K562 (cell line): ENCODE results near the gene TMEM208. TPM values are rescaled to one million over a fixed set of nuclear protein-coding genes. Genes with fewer than 3 reads are reported as not detected.

ENCODE experiments used
- CEBPZ ChIP-seq: fragments of 150-350 bp; IDR thresholded peaks from 2 replicates; pipeline ENCODE4 v1.6.1; 2014; ENCODE audit warnings: low read depth, mild to moderate bottlenecking, low read length, borderline replicate concordance
- CHD1 ChIP-seq: fragments of 200-600 bp; sonication (generic); IDR thresholded peaks from one replicate; pipeline ENCODE4 v1.6.1; 2012; ENCODE audit warnings: mild to moderate bottlenecking, moderate library complexity, low read length, inconsistent platforms
- CREM ChIP-seq: IDR thresholded peaks from 2 replicates; pipeline ENCODE4 v1.6.1; 2014; ENCODE audit warnings: antibody characterized with exemption, low read depth
- CUX1 ChIP-seq: fragments of 200-800 bp; sonication (Bioruptor generic); IDR thresholded peaks from 2 replicates; pipeline ENCODE4 v1.6.1; 2016; ENCODE audit warnings: missing genetic modification characterization, missing compliant biosample characterization
- E2F1 ChIP-seq: sonication (generic); formaldehyde crosslinking; IDR thresholded peaks from 2 replicates; pipeline ENCODE4 v1.8.1; 2023; ENCODE audit warnings: mild to moderate bottlenecking, missing genetic modification reagents, moderate library complexity
- NFE2 ChIP-seq: IDR thresholded peaks from 2 replicates; pipeline ENCODE4 v1.6.1; 2014; ENCODE audit warnings: antibody characterized with exemption, low read depth
- PHB ChIP-seq: fragments of 250-450 bp; sonication (Bioruptor Pico); IDR thresholded peaks from 2 replicates; pipeline ENCODE4 v1.5.0; 2021
- RBM22 ChIP-seq: fragments of 200-400 bp; formaldehyde crosslinking; IDR thresholded peaks from 2 replicates; pipeline ENCODE4 v1.6.1; 2018; ENCODE audit warnings: low read length, low read depth; ENCODE audit not compliant: poor library complexity, severe bottlenecking
- SRF ChIP-seq, 2 experiments: fragments of 250-450, 450-650 bp in 1 of 2; sonication (Bioruptor Pico) in 1 of 2; sonication (generic) in 1 of 2; formaldehyde crosslinking; IDR thresholded peaks; 2 replicates each; pipeline versions ENCODE4 v1.5.0 to v1.5.1; 2020 to 2022; ENCODE audit warnings: mild to moderate bottlenecking in 1 of 2, missing genetic modification reagents in 1 of 2
- ZKSCAN1 ChIP-seq: fragments of 150-350 bp; IDR thresholded peaks from 2 replicates; pipeline ENCODE4 v1.6.1; 2016; ENCODE audit warnings: low read depth, low read length
- ZNF57 ChIP-seq: fragments of 450-650 bp; formaldehyde crosslinking; IDR thresholded peaks from 2 replicates; pipeline ENCODE4 v1.4.0; 2020; ENCODE audit warnings: mild to moderate bottlenecking, moderate library complexity
- polyA plus RNA-seq, 8 experiments: library from polyadenylated mRNA; depleted of rRNA in 4 of 8; stranded (reverse) in 5 of 8; unstranded in 3 of 8; fragments of >200 nt; fragmentation: Nextera tagmentation in 2 of 8; fragmentation: Illumina TruSeq in 1 of 8; extraction: Ambion mirVana in 2 of 8; extraction: Trizol in 1 of 8; gene quantifications; 2 replicates each; pipeline versions ENCODE4 v1.2.1 to v1.2.3, GENCODE V29; 2011 to 2014; ENCODE audit warnings: inconsistent platforms in 1 of 8, missing spikeins in 1 of 8
- total RNA-seq, 7 experiments: library from RNA; depleted of rRNA in 6 of 7; stranded (reverse); fragments of >200 nt in 6 of 7; fragmentation: Illumina TruSeq in 2 of 7; extraction: Trizol in 2 of 7; gene quantifications; 2 replicates each; pipeline versions ENCODE4 v1.2.1 to v1.2.3, GENCODE V29; 2011 to 2021; ENCODE audit warnings: low replicate concordance in 1 of 7
- TF ChIP-seq, protein P1 (sequence below): IDR thresholded peaks from 2 replicates; pipeline ENCODE4 v1.6.1; 2014; ENCODE audit warnings: antibody characterized with exemption

The TMEM208 gene
- total and polyA plus RNA-seq, 9 of the 15 experiments (the other 6 are each of a cell fraction or from before 2014, with no cell fraction given): 31.8 to 239 (median 54.3) TPM

- TF ChIP-seq CUX1 (no peak), CREM (peak; percentile 46; the same call in 1 of the 2 replicates), CEBPZ (no peak), NFE2 (peak; percentile 98), CHD1 (no peak), SRF (CRISPR knock-in tag; IDR thresholded peaks at IDR 0.05) (0 out of 4 replicates have a peak, but pooled peaks of 1 of the 2 experiments have one; percentile 16), PHB (CRISPR knock-in tag) (no peak), ZNF57 (CRISPR knock-in tag) (no peak), E2F1 (CRISPR knock-in tag) (no peak), RBM22 (no peak), ZKSCAN1 (no peak)
- TF ChIP-seq, protein P1, sequence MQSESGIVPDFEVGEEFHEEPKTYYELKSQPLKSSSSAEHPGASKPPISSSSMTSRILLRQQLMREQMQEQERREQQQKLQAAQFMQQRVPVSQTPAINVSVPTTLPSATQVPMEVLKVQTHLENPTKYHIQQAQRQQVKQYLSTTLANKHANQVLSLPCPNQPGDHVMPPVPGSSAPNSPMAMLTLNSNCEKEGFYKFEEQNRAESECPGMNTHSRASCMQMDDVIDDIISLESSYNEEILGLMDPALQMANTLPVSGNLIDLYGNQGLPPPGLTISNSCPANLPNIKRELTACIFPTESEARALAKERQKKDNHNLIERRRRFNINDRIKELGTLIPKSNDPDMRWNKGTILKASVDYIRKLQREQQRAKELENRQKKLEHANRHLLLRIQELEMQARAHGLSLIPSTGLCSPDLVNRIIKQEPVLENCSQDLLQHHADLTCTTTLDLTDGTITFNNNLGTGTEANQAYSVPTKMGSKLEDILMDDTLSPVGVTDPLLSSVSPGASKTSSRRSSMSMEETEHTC: peak; percentile 12; the same call in 1 of the 2 replicates
Measured at GRCh38 chr16:67241008-67241900, 14.3 kb downstream of the TMEM208 start (continued).
